HepG2 (cell line): Measurements from ENCODE around the gene ZBED5. TPM values are rescaled to one million over a fixed set of nuclear protein-coding genes. Genes with fewer than 3 reads are reported as not detected.

ENCODE experiments used
- BORCS8-MEF2B ChIP-seq: sonication (generic); formaldehyde crosslinking; IDR thresholded peaks from 2 replicates; pipeline ENCODE4 v1.8.0; 2022; ENCODE audit warnings: mild to moderate bottlenecking, missing genetic modification reagents
- CC2D1A ChIP-seq: sonication (generic); formaldehyde crosslinking; IDR thresholded peaks from 2 replicates; pipeline ENCODE4 v1.8.1; 2023; ENCODE audit warnings: mild to moderate bottlenecking, missing genetic modification reagents
- CHD2 ChIP-seq: IDR thresholded peaks from 2 replicates; pipeline ENCODE4 v1.6.1; 2011; ENCODE audit warnings: low read depth, low read length, improper control_type of control experiment
- DNMT3B ChIP-seq: conservative IDR thresholded peaks from 2 replicates; pipeline ENCODE4 v1.6.1; 2016; ENCODE audit warnings: missing biosample characterization, control low read depth
- FOSL2 ChIP-seq: sonication (generic); formaldehyde crosslinking; IDR thresholded peaks from 2 replicates; pipeline ENCODE4 v1.4.0; 2020; ENCODE audit warnings: missing genetic modification reagents
- GABPA ChIP-seq, 2 experiments: IDR thresholded peaks; 2 replicates each; pipeline ENCODE4 v1.6.1; 2011 to 2016; ENCODE audit warnings: low read depth in 2 of 2, low read length in 1 of 2, missing biosample characterization in 1 of 2, missing genetic modification characterization in 1 of 2
- GABPB1 ChIP-seq: IDR thresholded peaks from 2 replicates; pipeline ENCODE4 v1.6.1; 2016; ENCODE audit warnings: mild to moderate bottlenecking, missing genetic modification reagents, moderate library complexity, missing compliant biosample characterization
- HDAC2 ChIP-seq: sonication (generic); formaldehyde crosslinking; IDR thresholded peaks from 2 replicates; pipeline ENCODE4 v1.4.0; 2020; ENCODE audit warnings: missing genetic modification reagents
- HNRNPL ChIP-seq: fragments of 200-400 bp; formaldehyde crosslinking; IDR thresholded peaks from 2 replicates; pipeline ENCODE4 v1.6.1; 2017; ENCODE audit warnings: mild to moderate bottlenecking, low read depth, low read length
- JUND ChIP-seq: sonication (generic); formaldehyde crosslinking; IDR thresholded peaks from 2 replicates; pipeline ENCODE4 v1.8.0; 2022; ENCODE audit warnings: mild to moderate bottlenecking, missing genetic modification reagents
- MXI1 ChIP-seq: IDR thresholded peaks from 3 replicates; pipeline ENCODE4 v1.6.1; 2012; ENCODE audit warnings: low read depth, low read length, inconsistent platforms, borderline replicate concordance
- RFX1 ChIP-seq: fragments of 450-650 bp; IDR thresholded peaks from 2 replicates; pipeline ENCODE4 v1.6.1; 2017
- RNF2 ChIP-seq: fragments of 450-650 bp; conservative IDR thresholded peaks from 2 replicates; pipeline ENCODE4 v1.6.1; 2016; ENCODE audit warnings: low read depth
- SALL2 ChIP-seq: sonication (generic); formaldehyde crosslinking; IDR thresholded peaks from 2 replicates; pipeline ENCODE4 v1.8.1; 2023; ENCODE audit warnings: mild to moderate bottlenecking, missing genetic modification reagents, inconsistent platforms
- SIX4 ChIP-seq: sonication (generic); formaldehyde crosslinking; IDR thresholded peaks from 2 replicates; pipeline ENCODE4 v1.4.0; 2020; ENCODE audit warnings: missing genetic modification reagents
- ZBTB7B ChIP-seq: sonication (generic); formaldehyde crosslinking; IDR thresholded peaks from 2 replicates; pipeline ENCODE4 v1.4.0; 2020; ENCODE audit warnings: missing genetic modification reagents
- ZFP36L2 ChIP-seq: sonication (generic); formaldehyde crosslinking; IDR thresholded peaks from 2 replicates; pipeline ENCODE4 v1.4.0; 2020; ENCODE audit warnings: missing genetic modification reagents
- ZIK1 ChIP-seq: sonication (generic); formaldehyde crosslinking; IDR thresholded peaks from 2 replicates; pipeline ENCODE4 v1.5.0; 2020; ENCODE audit warnings: mild to moderate bottlenecking, low read depth, missing genetic modification reagents, borderline replicate concordance
- ZNF296 ChIP-seq: sonication (generic); formaldehyde crosslinking; conservative IDR thresholded peaks from 2 replicates; pipeline ENCODE4 v1.5.0; 2020; ENCODE audit warnings: mild to moderate bottlenecking, missing genetic modification reagents
- ZNF441 ChIP-seq: sonication (generic); formaldehyde crosslinking; IDR thresholded peaks from 2 replicates; pipeline ENCODE4 v1.7.0; 2021; ENCODE audit warnings: missing genetic modification reagents, borderline replicate concordance
- ZNF562 ChIP-seq: sonication (generic); formaldehyde crosslinking; IDR thresholded peaks from 2 replicates; pipeline ENCODE4 v1.8.0; 2022; ENCODE audit warnings: missing genetic modification reagents, borderline replicate concordance
- ZNF615 ChIP-seq: sonication (generic); formaldehyde crosslinking; IDR thresholded peaks from 2 replicates; pipeline ENCODE4 v1.5.0; 2020; ENCODE audit warnings: mild to moderate bottlenecking, missing genetic modification reagents, borderline replicate concordance
- ZNF629 ChIP-seq: sonication (generic); formaldehyde crosslinking; conservative IDR thresholded peaks from 2 replicates; pipeline ENCODE4 v1.5.0; 2020; ENCODE audit warnings: missing genetic modification reagents
- ZNF782 ChIP-seq: sonication (generic); formaldehyde crosslinking; IDR thresholded peaks from 2 replicates; pipeline ENCODE4 v1.4.0; 2020; ENCODE audit warnings: missing genetic modification reagents, mild to moderate bottlenecking, borderline replicate concordance
- ZSCAN25 ChIP-seq: sonication (generic); formaldehyde crosslinking; IDR thresholded peaks from 2 replicates; pipeline ENCODE4 v1.8.0; 2022; ENCODE audit warnings: mild to moderate bottlenecking, missing genetic modification reagents
- polyA plus RNA-seq, 8 experiments: library from polyadenylated mRNA; depleted of rRNA in 3 of 8; stranded (reverse) in 7 of 8; unstranded in 1 of 8; fragments of >200 nt; fragmentation: Illumina TruSeq in 4 of 8; extraction: Trizol in 4 of 8; gene quantifications; 2 replicates each; pipeline versions ENCODE4 v1.2.1 to v1.2.3, GENCODE V29; 2011 to 2016; ENCODE audit warnings: low read depth in 4 of 8, missing spikeins in 1 of 8, mixed read lengths in 1 of 8; ENCODE audit not compliant: insufficient read depth in 1 of 8
- total RNA-seq, 5 experiments: library from RNA; depleted of rRNA; stranded (reverse); fragments of >200 nt; fragmentation: Illumina TruSeq; extraction: Trizol; gene quantifications; 2 replicates each; pipeline ENCODE4 v1.2.3, GENCODE V29; 2016; ENCODE audit warnings: low read depth in 1 of 5
- TF ChIP-seq, protein P1 (sequence below): IDR thresholded peaks from 2 replicates; pipeline ENCODE4 v1.6.1; 2012; ENCODE audit warnings: low read depth, low read length, improper control_type of control experiment
- TF ChIP-seq, protein P2 (sequence below): sonication (generic); formaldehyde crosslinking; IDR thresholded peaks from 2 replicates; pipeline ENCODE4 v1.9.0; 2021; ENCODE audit warnings: missing genetic modification reagents, mild to moderate bottlenecking, borderline replicate concordance
- TF ChIP-seq, protein P3 (sequence below): sonication (generic); formaldehyde crosslinking; IDR thresholded peaks from 2 replicates; pipeline ENCODE4 v1.9.0; 2021; ENCODE audit warnings: missing genetic modification reagents, mild to moderate bottlenecking, borderline replicate concordance

The ZBED5 gene
- total and polyA plus RNA-seq, 2 of the 13 experiments (the other 11 are each of a cell fraction or from before 2014, with no cell fraction given) = 18.2 to 38.6 TPM

DNA sequence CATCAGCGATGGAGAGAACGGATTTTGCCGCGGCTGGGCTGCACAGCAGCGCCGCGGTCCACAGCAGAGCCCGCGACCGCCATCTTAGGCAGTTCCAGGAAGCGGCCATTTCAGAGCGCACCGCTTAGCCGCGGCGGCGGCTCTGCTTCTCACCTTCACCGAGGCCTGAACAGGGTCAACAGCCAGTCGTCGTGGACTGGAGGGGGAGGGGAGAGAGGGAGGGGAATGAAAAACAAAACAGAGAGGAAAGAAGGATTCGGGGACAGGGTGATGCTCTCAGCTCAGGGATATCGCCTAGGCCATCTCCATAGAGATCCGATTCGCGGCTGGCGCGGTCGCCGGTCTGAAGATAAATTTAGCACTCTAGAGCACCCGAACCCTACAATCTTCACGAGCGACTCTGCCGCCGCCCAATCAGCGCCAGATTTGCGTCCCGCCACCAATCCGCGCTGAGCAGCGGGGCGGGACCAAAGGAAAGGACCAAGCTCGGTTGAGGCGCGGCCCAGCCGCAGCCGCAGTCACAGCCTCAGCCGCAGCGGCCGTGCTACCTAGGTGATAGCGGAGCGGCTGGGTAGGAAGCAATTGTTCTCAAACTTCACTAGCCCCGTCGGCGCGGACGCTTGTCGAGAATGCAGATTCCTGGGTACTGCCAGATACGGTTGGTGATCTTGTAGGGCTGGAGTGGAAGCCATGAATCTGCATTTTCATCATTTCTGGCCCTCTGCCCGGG is at the start of gene ZBED5 (continued):
- no peak for TF ChIP-seq ZNF562 (CRISPR knock-in tag)
- TF ChIP-seq CHD2 = no peak
- peak; percentile 59 for TF ChIP-seq ZBTB7B (CRISPR knock-in tag)
- TF ChIP-seq HDAC2 (CRISPR knock-in tag) = no peak
- 0 out of 2 replicates have a peak, but pooled peaks have one; percentile 11 for TF ChIP-seq ZNF296 (CRISPR knock-in tag)
- TF ChIP-seq MXI1 = no peak; the same call in 2 of the 3 replicates
- TF ChIP-seq HNRNPL = peak; percentile 3
- TF ChIP-seq RNF2 = no peak
- no peak; the same call in 1 of the 2 replicates for TF ChIP-seq ZSCAN25 (CRISPR knock-in tag)
- TF ChIP-seq, protein P1, sequence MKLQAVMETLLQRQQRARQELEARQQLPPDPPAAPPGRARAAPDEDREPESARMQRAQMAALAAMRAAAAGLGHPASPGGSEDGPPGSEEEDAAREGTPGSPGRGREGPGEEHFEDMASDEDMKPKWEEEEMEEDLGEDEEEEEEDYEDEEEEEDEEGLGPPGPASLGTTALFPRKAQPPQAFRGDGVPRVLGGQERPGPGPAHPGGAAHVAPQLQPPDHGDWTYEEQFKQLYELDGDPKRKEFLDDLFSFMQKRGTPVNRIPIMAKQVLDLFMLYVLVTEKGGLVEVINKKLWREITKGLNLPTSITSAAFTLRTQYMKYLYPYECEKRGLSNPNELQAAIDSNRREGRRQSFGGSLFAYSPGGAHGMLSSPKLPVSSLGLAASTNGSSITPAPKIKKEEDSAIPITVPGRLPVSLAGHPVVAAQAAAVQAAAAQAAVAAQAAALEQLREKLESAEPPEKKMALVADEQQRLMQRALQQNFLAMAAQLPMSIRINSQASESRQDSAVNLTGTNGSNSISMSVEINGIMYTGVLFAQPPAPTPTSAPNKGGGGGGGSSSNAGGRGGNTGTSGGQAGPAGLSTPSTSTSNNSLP = no peak; the same call in 1 of the 2 replicates
- TF ChIP-seq SIX4 (CRISPR knock-in tag) = 0 out of 2 replicates have a peak, but pooled peaks have one; percentile 27
- peak; percentile 17; the same call in 1 of the 2 replicates for TF ChIP-seq FOSL2 (CRISPR knock-in tag)
- TF ChIP-seq DNMT3B (CRISPR knock-in tag) = no peak
- no peak for TF ChIP-seq ZFP36L2
- no peak for TF ChIP-seq ZNF615 (CRISPR knock-in tag)
- TF ChIP-seq, protein P2, sequence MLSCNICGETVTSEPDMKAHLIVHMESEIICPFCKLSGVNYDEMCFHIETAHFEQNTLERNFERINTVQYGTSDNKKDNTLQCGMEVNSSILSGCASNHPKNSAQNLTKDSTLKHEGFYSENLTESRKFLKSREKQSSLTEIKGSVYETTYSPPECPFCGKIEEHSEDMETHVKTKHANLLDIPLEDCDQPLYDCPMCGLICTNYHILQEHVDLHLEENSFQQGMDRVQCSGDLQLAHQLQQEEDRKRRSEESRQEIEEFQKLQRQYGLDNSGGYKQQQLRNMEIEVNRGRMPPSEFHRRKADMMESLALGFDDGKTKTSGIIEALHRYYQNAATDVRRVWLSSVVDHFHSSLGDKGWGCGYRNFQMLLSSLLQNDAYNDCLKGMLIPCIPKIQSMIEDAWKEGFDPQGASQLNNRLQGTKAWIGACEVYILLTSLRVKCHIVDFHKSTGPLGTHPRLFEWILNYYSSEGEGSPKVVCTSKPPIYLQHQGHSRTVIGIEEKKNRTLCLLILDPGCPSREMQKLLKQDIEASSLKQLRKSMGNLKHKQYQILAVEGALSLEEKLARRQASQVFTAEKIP (CRISPR knock-in tag) = no peak
- peak; percentile 20; the same call in 1 of the 2 replicates for TF ChIP-seq RFX1
- no peak for TF ChIP-seq JUND (CRISPR knock-in tag)
- TF ChIP-seq CC2D1A = no peak
- TF ChIP-seq ZNF629 (CRISPR knock-in tag) = no peak
- TF ChIP-seq, protein P3, sequence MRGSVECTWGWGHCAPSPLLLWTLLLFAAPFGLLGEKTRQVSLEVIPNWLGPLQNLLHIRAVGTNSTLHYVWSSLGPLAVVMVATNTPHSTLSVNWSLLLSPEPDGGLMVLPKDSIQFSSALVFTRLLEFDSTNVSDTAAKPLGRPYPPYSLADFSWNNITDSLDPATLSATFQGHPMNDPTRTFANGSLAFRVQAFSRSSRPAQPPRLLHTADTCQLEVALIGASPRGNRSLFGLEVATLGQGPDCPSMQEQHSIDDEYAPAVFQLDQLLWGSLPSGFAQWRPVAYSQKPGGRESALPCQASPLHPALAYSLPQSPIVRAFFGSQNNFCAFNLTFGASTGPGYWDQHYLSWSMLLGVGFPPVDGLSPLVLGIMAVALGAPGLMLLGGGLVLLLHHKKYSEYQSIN (CRISPR knock-in tag) = no peak; the same call in 1 of the 2 replicates
- no peak; the same call in 1 of the 2 replicates for TF ChIP-seq BORCS8-MEF2B (CRISPR knock-in tag)
- no peak; the same call in 1 of the 2 replicates for TF ChIP-seq ZNF782 (CRISPR knock-in tag)
- no peak for TF ChIP-seq SALL2 (CRISPR knock-in tag)
- 0 out of 2 replicates have a peak, but pooled peaks have one; percentile 44 for TF ChIP-seq ZNF441 (CRISPR knock-in tag)
- peak; percentile 81; the same call in 1 of the 2 replicates for TF ChIP-seq GABPB1 (CRISPR knock-in tag)
- no peak for TF ChIP-seq GABPA (IDR thresholded peaks at IDR 0.05; ENCODE audit: low read depth, low read length)
- 0 out of 2 replicates have a peak, but pooled peaks have one; percentile 23 for TF ChIP-seq GABPA (CRISPR knock-in tag; IDR thresholded peaks at IDR 0.05; ENCODE audit: low read depth)
- TF ChIP-seq ZIK1 (CRISPR knock-in tag) = no peak
